ENCODE results near the gene CHRD. TPM values are rescaled to one million over a fixed set of nuclear protein-coding genes. Genes with fewer than 3 reads are reported as not detected.
A peak's percentile ranks its signal among the peaks of the same experiment; 100 is the strongest.

Gene CHRD
- total and polyA plus RNA-seq, 9 of the 15 experiments (the other 6 are each of a cell fraction or from before 2014, with no cell fraction given) = 0.11 to 1.3 (median 0.59) TPM; not detected in 3

DNA sequence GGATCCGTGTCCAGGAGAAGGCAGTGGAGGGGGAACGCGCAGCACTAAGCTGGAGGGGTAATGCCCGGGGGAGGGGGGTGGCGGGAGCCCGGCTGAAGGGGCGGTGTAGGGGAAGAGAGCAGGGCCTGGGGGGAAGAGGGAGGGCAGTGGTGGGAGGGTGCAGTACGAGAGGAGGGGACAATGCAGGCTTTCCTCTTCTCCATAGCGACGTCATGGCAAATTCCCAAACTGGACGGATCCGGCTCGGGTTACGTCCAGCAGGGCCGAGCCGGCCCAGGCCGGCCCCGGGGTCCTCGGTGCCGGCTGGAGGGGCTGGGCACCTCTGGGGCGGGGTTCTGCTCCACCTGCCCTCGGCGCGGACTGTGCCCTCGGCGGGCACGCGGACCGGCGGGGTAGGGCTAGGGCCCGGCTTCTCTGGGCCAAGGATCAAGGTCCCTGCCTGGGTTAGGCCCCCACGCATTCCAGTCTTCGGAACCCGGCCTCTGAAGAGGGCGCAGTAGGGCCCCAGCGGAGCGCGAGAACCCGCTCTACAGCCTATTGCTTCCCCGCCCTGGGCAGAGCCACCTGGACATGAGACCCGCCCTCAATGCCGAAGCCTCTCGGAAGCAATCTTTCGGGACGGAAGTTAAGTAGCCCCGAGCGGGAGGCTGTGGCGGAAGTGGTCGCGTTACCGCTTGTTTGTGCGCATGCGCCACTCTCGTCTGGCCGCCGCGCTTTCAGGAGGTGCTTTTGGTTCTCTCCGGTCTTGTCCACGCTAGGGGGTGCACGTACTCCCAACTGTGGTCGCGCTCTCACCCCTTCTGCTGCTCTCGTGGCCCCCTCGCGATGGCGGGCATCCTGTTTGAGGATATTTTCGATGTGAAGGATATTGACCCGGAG is 16.9 kb upstream of the CHRD start (continued):
- TF ChIP-seq KLF6 (CRISPR knock-in tag; IDR thresholded peaks at IDR 0.05; ENCODE audit: borderline replicate concordance) (no peak), POLR2B (IDR thresholded peaks at IDR 0.05; ENCODE audit: low read depth, partially characterized antibody) (peak; percentile 91), RBM22 (IDR thresholded peaks at IDR 0.05; ENCODE audit: low read depth, low read length, poor library complexity, severe bottlenecking) (no peak), ZEB2 (IDR thresholded peaks at IDR 0.05) (no peak), CBFA2T2 (conservative IDR thresholded peaks at IDR 0.05) (no peak), ZNF668 (CRISPR knock-in tag; IDR thresholded peaks at IDR 0.05) (no peak), ZKSCAN3 (CRISPR knock-in tag; IDR thresholded peaks at IDR 0.05) (no peak), ELF4 (CRISPR knock-in tag; IDR thresholded peaks at IDR 0.05) (no peak), BRCA1 (IDR thresholded peaks at IDR 0.05) (no peak), BRCA1 (CRISPR knock-in tag; IDR thresholded peaks at IDR 0.05) (no peak), SLC30A9 (CRISPR knock-in tag; IDR thresholded peaks at IDR 0.05) (no peak), SMARCA5 (IDR thresholded peaks at IDR 0.05) (no peak)
- TF ChIP-seq, protein P1, sequence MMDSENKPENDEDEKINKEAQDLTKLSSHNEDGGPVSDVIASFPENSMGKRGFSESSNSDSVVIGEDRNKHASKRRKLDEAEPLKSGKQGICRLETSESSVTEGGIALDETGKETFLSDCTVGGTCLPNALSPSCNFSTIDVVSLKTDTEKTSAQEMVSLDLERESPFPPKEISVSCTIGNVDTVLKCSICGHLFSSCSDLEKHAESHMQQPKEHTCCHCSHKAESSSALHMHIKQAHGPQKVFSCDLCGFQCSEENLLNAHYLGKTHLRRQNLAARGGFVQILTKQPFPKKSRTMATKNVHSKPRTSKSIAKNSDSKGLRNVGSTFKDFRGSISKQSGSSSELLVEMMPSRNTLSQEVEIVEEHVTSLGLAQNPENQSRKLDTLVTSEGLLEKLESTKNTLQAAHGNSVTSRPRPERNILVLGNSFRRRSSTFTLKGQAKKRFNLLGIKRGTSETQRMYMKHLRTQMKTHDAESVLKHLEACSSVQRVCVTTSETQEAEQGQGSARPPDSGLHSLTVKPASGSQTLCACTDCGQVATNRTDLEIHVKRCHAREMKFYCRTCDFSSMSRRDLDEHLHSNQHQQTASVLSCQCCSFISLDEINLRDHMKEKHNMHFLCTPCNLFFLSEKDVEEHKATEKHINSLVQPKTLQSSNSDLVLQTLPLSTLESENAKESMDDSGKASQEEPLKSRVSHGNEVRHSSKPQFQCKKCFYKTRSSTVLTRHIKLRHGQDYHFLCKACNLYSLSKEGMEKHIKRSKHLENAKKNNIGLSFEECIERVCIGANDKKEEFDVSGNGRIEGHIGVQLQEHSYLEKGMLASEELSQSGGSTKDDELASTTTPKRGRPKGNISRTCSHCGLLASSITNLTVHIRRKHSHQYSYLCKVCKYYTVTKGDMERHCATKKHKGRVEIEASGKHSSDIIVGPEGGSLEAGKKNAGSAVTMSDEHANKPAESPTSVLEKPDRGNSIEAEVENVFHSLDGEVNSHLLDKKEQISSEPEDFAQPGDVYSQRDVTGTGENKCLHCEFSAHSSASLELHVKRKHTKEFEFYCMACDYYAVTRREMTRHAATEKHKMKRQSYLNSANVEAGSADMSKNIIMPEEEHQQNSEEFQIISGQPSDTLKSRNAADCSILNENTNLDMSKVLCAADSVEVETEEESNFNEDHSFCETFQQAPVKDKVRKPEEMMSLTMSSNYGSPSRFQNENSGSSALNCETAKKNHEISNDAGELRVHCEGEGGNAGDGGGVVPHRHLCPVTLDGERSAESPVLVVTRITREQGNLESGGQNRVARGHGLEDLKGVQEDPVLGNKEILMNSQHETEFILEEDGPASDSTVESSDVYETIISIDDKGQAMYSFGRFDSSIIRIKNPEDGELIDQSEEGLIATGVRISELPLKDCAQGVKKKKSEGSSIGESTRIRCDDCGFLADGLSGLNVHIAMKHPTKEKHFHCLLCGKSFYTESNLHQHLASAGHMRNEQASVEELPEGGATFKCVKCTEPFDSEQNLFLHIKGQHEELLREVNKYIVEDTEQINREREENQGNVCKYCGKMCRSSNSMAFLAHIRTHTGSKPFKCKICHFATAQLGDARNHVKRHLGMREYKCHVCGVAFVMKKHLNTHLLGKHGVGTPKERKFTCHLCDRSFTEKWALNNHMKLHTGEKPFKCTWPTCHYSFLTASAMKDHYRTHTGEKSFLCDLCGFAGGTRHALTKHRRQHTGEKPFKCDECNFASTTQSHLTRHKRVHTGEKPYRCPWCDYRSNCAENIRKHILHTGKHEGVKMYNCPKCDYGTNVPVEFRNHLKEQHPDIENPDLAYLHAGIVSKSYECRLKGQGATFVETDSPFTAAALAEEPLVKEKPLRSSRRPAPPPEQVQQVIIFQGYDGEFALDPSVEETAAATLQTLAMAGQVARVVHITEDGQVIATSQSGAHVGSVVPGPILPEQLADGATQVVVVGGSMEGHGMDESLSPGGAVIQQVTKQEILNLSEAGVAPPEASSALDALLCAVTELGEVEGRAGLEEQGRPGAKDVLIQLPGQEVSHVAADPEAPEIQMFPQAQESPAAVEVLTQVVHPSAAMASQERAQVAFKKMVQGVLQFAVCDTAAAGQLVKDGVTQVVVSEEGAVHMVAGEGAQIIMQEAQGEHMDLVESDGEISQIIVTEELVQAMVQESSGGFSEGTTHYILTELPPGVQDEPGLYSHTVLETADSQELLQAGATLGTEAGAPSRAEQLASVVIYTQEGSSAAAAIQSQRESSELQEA (IDR thresholded peaks at IDR 0.05; ENCODE audit: low read depth) = no peak
- TF ChIP-seq, protein P2, sequence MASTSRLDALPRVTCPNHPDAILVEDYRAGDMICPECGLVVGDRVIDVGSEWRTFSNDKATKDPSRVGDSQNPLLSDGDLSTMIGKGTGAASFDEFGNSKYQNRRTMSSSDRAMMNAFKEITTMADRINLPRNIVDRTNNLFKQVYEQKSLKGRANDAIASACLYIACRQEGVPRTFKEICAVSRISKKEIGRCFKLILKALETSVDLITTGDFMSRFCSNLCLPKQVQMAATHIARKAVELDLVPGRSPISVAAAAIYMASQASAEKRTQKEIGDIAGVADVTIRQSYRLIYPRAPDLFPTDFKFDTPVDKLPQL (IDR thresholded peaks at IDR 0.05; ENCODE audit: extremely low read depth, insufficient read length) = no peak

Data from K562 (cell line).